ENCODE measurements around the gene CEP128.

Gene CEP128

DNA sequence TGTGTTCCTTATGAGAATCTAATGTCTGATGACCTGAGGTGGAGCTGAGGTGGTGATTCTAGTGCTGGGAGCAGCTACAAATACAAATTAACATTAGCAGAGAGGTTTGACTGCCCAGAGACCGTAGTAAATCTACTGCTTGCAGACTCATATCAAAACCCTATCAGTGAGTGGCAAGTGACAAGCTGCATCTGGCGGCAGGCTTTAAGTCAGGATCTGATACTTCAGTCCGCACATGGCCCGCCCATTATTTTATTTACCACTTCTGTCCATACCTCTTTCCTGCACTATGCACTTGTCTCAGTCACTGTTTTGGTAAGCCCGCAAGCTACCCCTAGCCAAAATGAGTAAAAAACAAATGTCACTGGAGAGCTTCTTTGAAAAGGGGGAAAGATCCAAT is 11.4 kb downstream of the CEP128 start:
- peaks cover 57% of the 10 kb centered on the region for H3K36me3 ChIP-seq (ENCODE audit: insufficient read depth, low read length)

GRCh38 chr14:80927083-80927989 is 14.2 kb downstream of the CEP128 start:
- no peak for DNase-seq
- peaks cover 87% of the 10 kb centered on the region for H3K79me2 ChIP-seq (ENCODE audit: insufficient read depth, low read length)
- H3K4me1 ChIP-seq (ENCODE audit: insufficient read depth, low read length), result peaks cover 56% of the 10 kb centered on the region
- H3K27me3 ChIP-seq (ENCODE audit: insufficient read depth, low read length, poor library complexity), result no peaks in the 10 kb centered on the region
- no peak overlapping the region for H3K4me3 ChIP-seq (ENCODE audit: low read depth in 1 of 2, low read length in 2 of 2)
- H2AFZ ChIP-seq (ENCODE audit: low read depth, low read length), result no peak overlapping the region
- peaks cover 51% of the 10 kb centered on the region for H3K36me3 ChIP-seq (ENCODE audit: insufficient read depth, low read length)
- H3K4me2 ChIP-seq (ENCODE audit: insufficient read depth, low read length), result no peak overlapping the region
- no peak overlapping the region for H3K9ac ChIP-seq (ENCODE audit: low read depth, low read length)
- peak overlapping the region; percentile 48 for H3K27ac ChIP-seq (ENCODE audit: low read length)
- TF ChIP-seq CTCF (IDR thresholded peaks at IDR 0.05; ENCODE audit: borderline replicate concordance, extremely low read depth, low read length, poor library complexity, severe bottlenecking) (peak; percentile 37), EZH2 (IDR thresholded peaks at IDR 0.05; ENCODE audit: borderline replicate concordance, low read depth, low read length, severe bottlenecking) (no peak)
- no peaks in the 10 kb centered on the region for H3K9me3 ChIP-seq (ENCODE audit: insufficient read depth, low read length, severe bottlenecking)
- ATAC-seq (ENCODE audit: insufficient read depth, low read depth), result no peak
- peaks cover 18% of the 10 kb centered on the region for H4K20me1 ChIP-seq (ENCODE audit: insufficient read depth, low read length)

More for the DNA sequence above, 11.4 kb downstream of the CEP128 start:
- no peaks in the 10 kb centered on the region for H3K9me3 ChIP-seq (ENCODE audit: insufficient read depth, low read length, severe bottlenecking)
- peaks cover 18% of the 10 kb centered on the region for H4K20me1 ChIP-seq (ENCODE audit: insufficient read depth, low read length)
- H3K4me3 ChIP-seq (ENCODE audit: low read depth in 1 of 2, low read length in 2 of 2), result peak overlapping the region in 1 of 2 experiments; percentile 48; a peak in 2 of 4 replicates
- TF ChIP-seq EZH2 (IDR thresholded peaks at IDR 0.05; ENCODE audit: borderline replicate concordance, low read depth, low read length, severe bottlenecking) (no peak), CTCF (IDR thresholded peaks at IDR 0.05; ENCODE audit: borderline replicate concordance, extremely low read depth, low read length, poor library complexity, severe bottlenecking) (no peak)
- H3K4me1 ChIP-seq (ENCODE audit: insufficient read depth, low read length), result peaks cover 81% of the 10 kb centered on the region
- no peak for DNase-seq
- H3K4me2 ChIP-seq (ENCODE audit: insufficient read depth, low read length), result peak overlapping the region; percentile 69
- peaks cover 87% of the 10 kb centered on the region for H3K79me2 ChIP-seq (ENCODE audit: insufficient read depth, low read length)
- H3K9ac ChIP-seq (ENCODE audit: low read depth, low read length), result peak overlapping the region; percentile 51
- ATAC-seq (ENCODE audit: insufficient read depth, low read depth), result no peak
- H3K27ac ChIP-seq (ENCODE audit: low read length), result peak overlapping the region; percentile 92
- no peaks in the 10 kb centered on the region for H3K27me3 ChIP-seq (ENCODE audit: insufficient read depth, low read length, poor library complexity)
- no peak overlapping the region for H2AFZ ChIP-seq (ENCODE audit: low read depth, low read length)

DNA sequence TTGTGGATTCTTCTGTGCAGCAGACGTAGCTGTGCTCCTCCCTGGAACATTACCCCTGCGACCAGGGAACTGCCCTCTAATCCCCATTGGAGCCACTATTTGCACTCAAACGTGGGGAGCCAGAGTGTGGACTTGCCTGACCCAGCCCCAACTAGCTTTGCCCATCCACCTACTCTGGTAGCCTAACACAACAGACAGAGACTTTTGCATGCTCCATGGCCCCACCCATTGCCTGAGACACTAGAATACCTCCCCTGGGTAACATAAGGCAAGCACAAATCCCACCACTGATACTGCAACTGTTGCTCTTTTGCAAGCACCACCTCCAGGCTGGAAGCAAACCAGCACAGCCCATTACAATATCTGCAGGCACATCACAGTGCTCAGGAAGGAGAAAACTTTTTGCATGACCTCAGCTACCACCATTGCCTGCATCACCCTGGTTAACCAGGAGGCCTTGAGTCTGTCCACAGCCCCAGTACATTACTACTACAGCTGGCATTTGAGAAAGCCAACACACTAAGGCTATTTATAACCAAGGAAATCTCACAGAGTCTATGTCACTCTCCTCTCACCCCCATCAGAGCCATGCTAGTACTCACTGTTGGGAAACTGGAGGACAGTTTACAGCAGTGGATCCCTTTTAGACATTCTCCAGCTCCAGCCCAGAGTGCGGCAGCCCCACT is 15.0 kb downstream of the CEP128 start:
- H3K27me3 ChIP-seq (ENCODE audit: insufficient read depth, low read length, poor library complexity), result no peaks in the 10 kb centered on the region
- no peak overlapping the region for H2AFZ ChIP-seq (ENCODE audit: low read depth, low read length)
- H3K9me3 ChIP-seq (ENCODE audit: insufficient read depth, low read length, severe bottlenecking), result no peaks in the 10 kb centered on the region
- H3K9ac ChIP-seq (ENCODE audit: low read depth, low read length), result no peak overlapping the region
- H3K4me2 ChIP-seq (ENCODE audit: insufficient read depth, low read length), result no peak overlapping the region
- H4K20me1 ChIP-seq (ENCODE audit: insufficient read depth, low read length), result peaks cover 18% of the 10 kb centered on the region
- DNase-seq (no peak), ATAC-seq (ENCODE audit: insufficient read depth, low read depth) (no peak)
- peak overlapping the region; percentile 48 for H3K27ac ChIP-seq (ENCODE audit: low read length)
- H3K36me3 ChIP-seq (ENCODE audit: insufficient read depth, low read length), result peaks cover 50% of the 10 kb centered on the region
- H3K4me3 ChIP-seq (ENCODE audit: low read depth in 1 of 2, low read length in 2 of 2), result no peak overlapping the region
- TF ChIP-seq EZH2 (IDR thresholded peaks at IDR 0.05; ENCODE audit: borderline replicate concordance, low read depth, low read length, severe bottlenecking) (no peak), CTCF (IDR thresholded peaks at IDR 0.05; ENCODE audit: borderline replicate concordance, extremely low read depth, low read length, poor library complexity, severe bottlenecking) (no peak)
- peaks cover 92% of the 10 kb centered on the region for H3K79me2 ChIP-seq (ENCODE audit: insufficient read depth, low read length)
- peaks cover 48% of the 10 kb centered on the region for H3K4me1 ChIP-seq (ENCODE audit: insufficient read depth, low read length)

Data from DND-41 (cell line).